HG02588 (cell line): ENCODE measurements around the gene SPAG17.

ENCODE experiments used
- ATAC-seq: cut with Tn5 transposase; IDR thresholded peaks from one replicate; pipeline ENCODE4 v1.9.1; 2021; ENCODE audit warnings: mild to moderate bottlenecking, moderate library complexity; ENCODE audit not compliant: unreplicated experiment

The SPAG17 gene

GRCh38 chr1:118185084-118185832 lies at the start of gene SPAG17:
SPAG17 (minus strand) TSS chr1:118185228; CDS start chr1:118185157, 71 bp downstream.
- ATAC-seq = no peak

DNA sequence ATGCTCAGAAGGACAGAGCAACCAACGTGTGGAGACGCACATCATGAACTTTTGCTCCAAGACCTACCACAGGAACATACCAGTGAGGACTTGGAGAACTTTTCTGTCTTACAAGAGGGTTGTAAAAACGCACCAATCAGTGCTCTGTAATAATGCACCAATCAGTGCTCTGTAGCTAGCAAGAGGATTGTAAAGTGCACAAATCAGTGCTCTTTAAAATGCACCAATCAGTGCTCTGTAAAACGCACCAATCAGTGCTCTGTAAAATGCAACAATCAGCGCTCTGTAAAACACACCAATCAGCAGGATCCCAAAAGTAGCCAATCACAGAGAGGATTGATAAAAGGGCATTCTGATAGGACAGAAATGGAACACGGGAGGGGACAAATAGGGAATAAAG lies 40.4 kb upstream of the SPAG17 start:
- no peak for ATAC-seq

DNA sequence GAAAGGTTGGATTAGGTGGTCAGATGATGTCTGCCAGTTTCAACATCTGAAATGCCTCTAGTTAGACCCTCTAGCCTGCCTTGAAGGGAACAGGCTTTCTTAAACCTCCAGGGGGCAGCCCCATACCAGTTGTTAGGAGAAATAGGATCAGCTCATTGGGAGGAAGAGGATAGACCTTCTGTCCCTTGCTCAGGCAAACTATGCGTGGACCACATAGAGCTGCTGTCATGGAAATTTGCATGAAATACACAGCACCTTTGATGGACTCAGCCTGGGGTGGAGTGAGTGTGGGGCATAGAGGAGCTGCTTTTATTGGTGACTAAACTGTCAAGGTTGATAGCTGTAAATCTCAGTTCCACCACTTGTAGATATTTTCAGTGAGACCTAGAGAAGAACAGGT lies 38.4 kb upstream of the SPAG17 start:
- no peak for ATAC-seq

- ATAC-seq = no peak
Measured at GRCh38 chr1:118219438-118219837, 34.4 kb upstream of the SPAG17 start.

DNA sequence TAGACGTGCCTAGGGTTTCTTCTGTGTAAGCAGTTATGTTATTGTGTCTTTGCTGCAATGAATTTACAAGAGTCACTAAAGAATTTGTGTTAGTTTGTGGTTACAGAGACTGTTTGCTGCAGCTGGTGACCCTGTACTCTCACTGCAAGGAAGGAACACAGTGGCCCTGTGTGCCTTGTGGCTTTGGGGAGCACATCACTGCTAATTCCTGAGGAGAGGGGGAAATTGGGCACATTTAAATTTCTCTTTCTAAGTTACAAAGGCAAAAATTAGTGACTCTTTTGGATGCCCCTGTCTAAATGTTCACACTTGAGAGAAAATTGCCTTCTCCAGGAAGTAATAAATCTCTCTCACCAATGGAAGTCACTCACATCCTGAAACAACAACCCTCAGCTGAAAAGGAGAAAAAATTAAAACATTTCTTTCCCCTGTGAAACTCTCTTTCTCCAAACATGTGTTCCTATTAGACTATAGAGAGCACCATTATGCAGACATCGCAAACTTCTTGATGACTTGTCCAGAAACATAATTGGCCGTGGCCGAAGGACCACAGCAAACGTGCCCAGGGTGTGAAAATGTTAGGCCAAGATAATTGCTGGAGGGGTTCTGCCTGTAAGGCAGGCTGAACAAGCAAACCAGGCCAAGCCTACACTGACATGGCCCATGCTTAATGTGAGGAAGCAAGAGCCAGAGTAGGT lies 32.3 kb upstream of the SPAG17 start:
- ATAC-seq = no peak

DNA sequence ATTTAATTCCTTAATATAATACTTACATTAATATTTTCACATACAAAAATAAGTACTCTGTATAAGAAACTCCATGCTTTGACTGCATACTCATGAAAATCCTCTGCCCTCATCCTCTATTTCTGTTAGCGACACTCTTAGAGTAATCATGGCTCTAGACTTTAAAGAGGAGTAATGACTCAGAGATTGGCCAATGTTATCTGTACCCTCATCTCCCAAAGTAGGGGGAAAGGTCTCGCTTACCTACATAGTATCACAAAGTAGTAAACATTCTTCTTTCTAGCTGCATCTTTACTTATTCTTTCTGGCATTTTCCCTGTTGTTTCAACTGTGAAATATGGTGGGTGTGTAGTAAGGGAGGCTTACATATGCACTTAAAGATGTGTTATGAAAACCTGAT lies 29.8 kb upstream of the SPAG17 start:
- no peak for ATAC-seq

DNA sequence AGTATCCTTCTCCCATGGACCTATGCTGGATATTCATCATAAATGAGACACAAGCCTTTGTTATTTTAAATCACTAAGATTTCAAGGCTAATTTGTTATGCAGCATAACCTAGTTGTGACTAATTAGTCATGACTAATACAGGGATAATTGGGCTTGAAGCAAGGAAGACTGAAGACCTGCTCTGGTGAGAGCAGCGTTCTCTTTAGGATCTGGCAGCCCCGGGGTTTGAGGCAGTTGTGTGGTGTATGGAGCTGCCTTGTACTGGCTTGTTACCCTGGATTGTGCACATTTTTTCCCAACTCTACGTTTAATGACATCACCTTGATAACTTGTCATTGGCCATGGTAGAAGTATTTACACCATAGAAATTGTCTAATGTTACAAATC lies 25.7 kb upstream of the SPAG17 start:
- no peak for ATAC-seq

GRCh38 chr1:118210051-118210722 lies 25.2 kb upstream of the SPAG17 start:
- ATAC-seq = no peak

GRCh38 chr1:118209648-118210047 lies 24.6 kb upstream of the SPAG17 start:
- ATAC-seq = no peak

DNA sequence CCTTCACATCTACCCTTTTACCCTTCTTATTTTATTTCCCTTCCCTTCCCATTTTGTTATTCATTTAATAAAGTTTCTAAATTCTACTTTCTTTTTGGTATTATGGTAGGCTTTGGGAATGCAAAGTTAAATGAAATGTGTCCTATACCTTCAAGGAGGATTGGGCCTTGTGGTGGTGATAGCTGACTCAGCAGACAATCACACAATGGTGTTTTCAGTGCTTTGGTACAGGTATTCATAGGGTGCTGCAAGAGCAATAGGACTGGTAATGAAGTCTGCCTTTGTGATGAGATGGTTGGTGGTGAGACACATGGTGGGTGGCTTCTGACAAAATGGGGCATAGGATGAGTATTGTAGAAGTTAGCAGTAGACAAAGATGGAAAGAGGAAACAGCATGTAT lies 21.9 kb upstream of the SPAG17 start:
- ATAC-seq = no peak

DNA sequence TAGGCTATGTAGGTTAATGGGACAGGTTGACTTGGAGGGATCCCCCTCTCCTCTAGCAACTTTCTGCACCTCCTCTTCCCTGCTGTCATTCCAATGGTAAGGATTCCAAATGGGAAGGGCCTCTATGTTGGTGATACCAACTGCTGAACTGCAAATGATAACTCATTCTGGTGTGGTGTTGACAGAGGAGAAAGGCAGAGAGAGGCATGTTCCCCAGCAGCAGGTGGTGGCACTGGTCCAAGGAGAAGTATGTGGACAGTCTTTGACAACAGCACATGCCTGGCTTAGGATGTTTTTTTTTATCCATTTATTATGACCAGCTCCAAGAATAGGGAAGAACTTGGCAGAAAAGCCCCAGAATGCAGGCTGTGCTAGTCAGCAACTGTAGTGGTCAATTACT lies 19.6 kb upstream of the SPAG17 start:
- no peak for ATAC-seq

- ATAC-seq = no peak
Measured at GRCh38 chr1:118204105-118204504, 19.1 kb upstream of the SPAG17 start.

DNA sequence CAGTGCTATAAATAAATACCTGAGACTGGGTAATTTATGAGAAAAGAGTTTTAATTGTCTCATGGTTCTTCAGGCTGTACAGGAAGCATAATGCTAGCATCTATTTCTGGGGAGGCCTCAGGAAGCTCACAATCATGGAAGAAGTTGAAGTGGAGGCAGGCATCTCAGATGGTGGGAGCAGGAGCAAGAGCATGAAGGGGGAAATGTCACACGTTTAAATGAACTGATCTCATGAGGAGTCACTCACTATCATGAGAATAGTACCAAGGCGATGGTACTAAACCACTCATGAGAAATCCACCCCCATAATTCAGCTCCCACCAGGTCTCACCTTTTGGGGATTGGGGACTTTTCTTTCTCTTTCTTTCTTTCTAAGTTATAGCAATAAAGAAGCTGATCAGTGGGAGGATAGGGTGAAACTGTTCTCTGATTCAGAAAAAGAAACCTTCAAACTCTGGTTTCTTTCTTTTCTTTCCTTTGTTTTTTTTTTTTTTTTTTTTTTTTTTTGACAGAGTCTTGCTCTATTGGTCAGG lies 17.1 kb upstream of the SPAG17 start:
- ATAC-seq = no peak

DNA sequence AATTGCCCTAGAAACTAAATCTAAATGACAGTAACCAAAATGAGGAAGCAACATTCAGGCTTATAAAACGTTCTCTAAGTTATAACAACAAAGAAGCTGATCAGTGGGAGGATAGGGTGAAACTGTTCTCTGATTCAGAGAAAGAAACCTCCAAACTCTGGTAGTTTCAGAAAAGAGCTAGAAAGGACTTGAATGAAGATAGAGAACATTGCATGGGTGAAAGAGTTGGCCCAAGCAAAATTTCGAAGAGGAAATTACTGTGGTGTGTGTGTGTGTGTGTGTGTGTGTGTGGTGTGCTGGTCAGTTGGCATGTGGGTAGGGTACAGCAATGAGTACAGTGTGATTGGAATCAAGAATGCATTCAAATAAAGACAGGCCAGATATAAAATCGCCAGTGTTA lies 16.5 kb upstream of the SPAG17 start:
- no peak for ATAC-seq

GRCh38 chr1:118200836-118201235 lies 15.8 kb upstream of the SPAG17 start:
- no peak for ATAC-seq

DNA sequence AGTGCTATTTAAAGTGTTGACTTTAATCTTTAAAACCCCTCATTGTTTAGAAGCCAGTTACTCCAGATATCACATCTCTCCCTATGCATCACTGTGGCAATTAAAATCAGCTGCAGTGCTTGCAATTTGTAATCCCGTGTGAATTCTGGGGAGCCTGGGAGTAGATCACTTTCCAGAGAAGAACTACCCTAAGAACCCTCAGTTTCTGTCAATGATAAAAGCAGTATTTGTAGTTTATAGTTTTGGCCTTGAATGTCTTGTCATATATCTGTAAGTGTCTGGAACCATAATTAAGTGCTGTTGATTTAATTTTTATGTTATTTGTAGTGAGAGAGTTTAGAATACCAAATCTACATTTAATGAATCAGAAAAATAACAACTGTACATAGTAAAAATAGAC lies 5.5 kb upstream of the SPAG17 start:
- no peak for ATAC-seq

GRCh38 chr1:118189564-118189963 lies 4.5 kb upstream of the SPAG17 start:
- no peak for ATAC-seq

- no peak for ATAC-seq
Measured at GRCh38 chr1:118188411-118188810, 3.4 kb upstream of the SPAG17 start.

GRCh38 chr1:118186026-118186425 lies 998 bp upstream of the SPAG17 start:
- ATAC-seq = no peak

DNA sequence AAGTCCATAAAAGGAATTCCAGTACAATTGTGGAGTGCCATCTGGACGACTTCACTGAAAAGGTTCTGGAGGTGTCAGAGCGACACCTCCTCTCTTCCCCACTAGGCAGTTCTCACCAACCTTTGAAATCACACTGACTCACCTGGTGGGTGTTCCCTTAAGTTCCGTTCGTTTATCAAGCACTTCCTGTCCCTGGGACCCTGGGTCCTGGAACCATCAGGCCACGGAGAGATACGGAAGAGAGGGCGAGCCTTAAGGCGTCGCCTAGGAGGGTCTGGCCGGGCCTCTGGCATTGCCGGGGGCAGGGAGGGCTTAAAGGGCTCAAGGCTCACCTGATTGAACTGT lies 317 bp downstream of the SPAG17 start:
- ATAC-seq = no peak

DNA sequence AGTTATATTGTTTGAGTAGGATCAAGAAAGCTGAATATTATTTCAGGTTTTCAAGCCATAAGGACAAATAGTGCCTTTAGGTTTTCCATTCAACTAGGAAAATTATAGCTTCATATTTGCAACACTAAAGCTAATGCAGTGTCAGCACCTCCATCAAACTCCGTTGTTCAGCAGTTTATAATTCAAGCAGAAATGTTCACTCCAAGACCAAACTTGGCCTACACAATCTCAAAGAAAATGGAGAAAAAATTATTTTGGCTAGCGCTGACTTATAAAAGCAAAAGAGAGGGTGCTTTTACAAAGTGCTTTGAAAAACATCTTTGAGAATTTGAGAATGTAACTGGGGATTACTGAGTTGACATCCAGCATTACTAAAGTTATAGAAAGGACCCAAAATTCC lies 1.4 kb downstream of the SPAG17 start:
- ATAC-seq = no peak

- no peak for ATAC-seq
Measured at GRCh38 chr1:118177998-118178397, 7.0 kb downstream of the SPAG17 start.
